ENCODE measurements around the gene TRANK1. TPM values are rescaled to one million over a fixed set of nuclear protein-coding genes. Genes with fewer than 3 reads are reported as not detected.

TRANK1 gene
- total RNA-seq, 4 donors from 2014 or later = 2.1 to 4.6 (median 2.4) TPM

- no peaks in the 10 kb centered on the region for H3K4me1 ChIP-seq
- no peaks in the 10 kb centered on the region for H3K36me3 ChIP-seq
- ATAC-seq (no peak), DNase-seq (no peak)
- no peak for TF ChIP-seq POLR2A (IDR thresholded peaks at IDR 0.05)
- no peak for TF ChIP-seq CTCF (IDR thresholded peaks at IDR 0.05 in 4 of 5, conservative IDR thresholded peaks at IDR 0.05 in 1 of 5)
- no peak overlapping the region for H3K4me3 ChIP-seq
- no peaks in the 10 kb centered on the region for H3K9me3 ChIP-seq
- H3K27ac ChIP-seq = no peak overlapping the region
- intact Hi-C loops (cut with DNase I; ENCODE audit: low total_unique reads) = no loop called here
- H3K27me3 ChIP-seq = no peaks in the 10 kb centered on the region
- in situ Hi-C loops (cut with MboI; ENCODE audit: low sequenced_read_pairs in 4 of 4) = no loop called here
Measured at GRCh38 chr3:36877930-36878685, 66.7 kb downstream of the TRANK1 start.

- H3K4me1 ChIP-seq = no peaks in the 10 kb centered on the region
- in situ Hi-C loops (cut with MboI; ENCODE audit: low sequenced_read_pairs in 4 of 4) = no loop called here
- no peaks in the 10 kb centered on the region for H3K36me3 ChIP-seq
- intact Hi-C loops (cut with DNase I; ENCODE audit: low total_unique reads) = no loop called here
- H3K27me3 ChIP-seq = no peaks in the 10 kb centered on the region
- DNase-seq (no peak), ATAC-seq (no peak)
- H3K27ac ChIP-seq = no peak overlapping the region
- no peak overlapping the region for H3K4me3 ChIP-seq
- H3K9me3 ChIP-seq = no peaks in the 10 kb centered on the region
- no peak for TF ChIP-seq CTCF (IDR thresholded peaks at IDR 0.05 in 4 of 5, conservative IDR thresholded peaks at IDR 0.05 in 1 of 5)
- no peak for TF ChIP-seq POLR2A (IDR thresholded peaks at IDR 0.05)
Measured at GRCh38 chr3:36876181-36876936, 68.5 kb downstream of the TRANK1 start.

GRCh38 chr3:36875397-36875796 is 69.5 kb downstream of the TRANK1 start:
- no peaks in the 10 kb centered on the region for H3K4me1 ChIP-seq
- intact Hi-C loops (cut with DNase I; ENCODE audit: low total_unique reads) = no loop called here
- no peaks in the 10 kb centered on the region for H3K27me3 ChIP-seq
- TF ChIP-seq POLR2A (IDR thresholded peaks at IDR 0.05) (no peak), CTCF (IDR thresholded peaks at IDR 0.05 in 4 of 5, conservative IDR thresholded peaks at IDR 0.05 in 1 of 5) (no peak)
- H3K9me3 ChIP-seq = no peaks in the 10 kb centered on the region
- in situ Hi-C loops (cut with MboI; ENCODE audit: low sequenced_read_pairs in 4 of 4) = no loop called here
- no peaks in the 10 kb centered on the region for H3K36me3 ChIP-seq
- no peak overlapping the region for H3K4me3 ChIP-seq
- DNase-seq (no peak), ATAC-seq (no peak)
- H3K27ac ChIP-seq = no peak overlapping the region

GRCh38 chr3:36874424-36874823 is 70.4 kb downstream of the TRANK1 start:
- H3K9me3 ChIP-seq = no peaks in the 10 kb centered on the region
- DNase-seq (no peak), ATAC-seq (no peak)
- H3K27me3 ChIP-seq = no peaks in the 10 kb centered on the region
- no peaks in the 10 kb centered on the region for H3K36me3 ChIP-seq
- in situ Hi-C loops (cut with MboI; ENCODE audit: low sequenced_read_pairs in 4 of 4) (no loop called here), intact Hi-C loops (cut with DNase I; ENCODE audit: low total_unique reads) (no loop called here)
- no peak overlapping the region for H3K27ac ChIP-seq
- H3K4me1 ChIP-seq = no peaks in the 10 kb centered on the region
- no peak overlapping the region for H3K4me3 ChIP-seq
- TF ChIP-seq CTCF (IDR thresholded peaks at IDR 0.05 in 4 of 5, conservative IDR thresholded peaks at IDR 0.05 in 1 of 5) = no peak
- TF ChIP-seq POLR2A (IDR thresholded peaks at IDR 0.05) = no peak
